GM12878 (cell line): Measurements from ENCODE around the gene TPRN. TPM values are rescaled to one million over a fixed set of nuclear protein-coding genes. Genes with fewer than 3 reads are reported as not detected.

Source experiments
- ATAC-seq: fragments of 200-7000 bp; cut with Tn5 transposase; 3 replicates; pipeline ENCODE4 v1.9.1; 2020; ENCODE audit warnings: mild to moderate bottlenecking, moderate library complexity
- BruUV-seq: library from RNA; stranded (reverse); fragments of 400-500 nt; replicated peaks from 2 replicates; lab custom pipeline; 2021; lab: Mats Ljungman, UMichigan
- CTCF ChIA-PET: fragments of 300-600 bp; sonication (Branson Sonifier 250); formaldehyde crosslinking; extraction: SDS; loops from one replicate; lab custom pipeline; 2021; ENCODE audit warnings: inconsistent platforms; lab: Yijun Ruan, JAX
- POLR2A ChIA-PET: fragments of 350-600 bp; formaldehyde crosslinking; extraction: SDS; loops from one replicate; lab custom pipeline; 2021; ENCODE audit warnings: inconsistent platforms; lab: Charles Lee
- RAD21 ChIA-PET: fragments of 300-600 bp; sonication (Branson Sonifier 250); formaldehyde crosslinking; loops from one replicate; lab custom pipeline; 2023; ENCODE audit warnings: antibody characterized with exemption; ENCODE audit not compliant: unreplicated experiment; lab: Charles Lee
- SMC1A ChIA-PET: fragments of 300-600 bp; sonication (Branson Sonifier 250); formaldehyde crosslinking; loops from one replicate; lab custom pipeline; 2023; ENCODE audit not compliant: unreplicated experiment, uncharacterized antibody; lab: Charles Lee
- DNase-seq: peaks from one replicate; pipeline ENCODE4 v3.0.0-alpha.2; 2011; ENCODE audit warnings: low read depth, low spot score
- FAIRE-seq: peaks from 3 replicates; lab custom pipeline; 2011; peaks lifted over from hg19 to GRCh38; lab: Jason Lieb, UNC
- H2AFZ ChIP-seq: 2 replicates; pipeline ENCODE4 v1.6.0; 2011; ENCODE audit warnings: low read depth, low read length, control low read depth; ENCODE audit not compliant: control insufficient read depth
- H3K27ac ChIP-seq: 2 replicates; pipeline ENCODE4 v1.5.1; 2011; ENCODE audit warnings: control low read depth; ENCODE audit not compliant: control insufficient read depth, insufficient read depth
- H3K27me3 ChIP-seq, 2 experiments: replicated peaks in 1 of 2; 2 replicates each; pipeline versions ENCODE4 v1.6.0 to v1.6.1; 2011; ENCODE audit warnings: low read length in 1 of 2; ENCODE audit not compliant: control insufficient read depth in 2 of 2, insufficient read depth in 2 of 2
- H3K36me3 ChIP-seq, 2 experiments: 2 replicates each; pipeline ENCODE4 v1.5.1; 2011; ENCODE audit warnings: low read length in 1 of 2; ENCODE audit not compliant: control insufficient read depth in 2 of 2, insufficient read depth in 2 of 2
- H3K4me1 ChIP-seq: 2 replicates; pipeline ENCODE4 v1.6.1; 2011; ENCODE audit warnings: mild to moderate bottlenecking, low read length, moderate library complexity, mixed read lengths; ENCODE audit not compliant: control insufficient read depth, insufficient read depth
- H3K4me2 ChIP-seq: 2 replicates; pipeline ENCODE4 v1.6.0; 2011; ENCODE audit warnings: control low read depth; ENCODE audit not compliant: control insufficient read depth, insufficient read depth
- H3K4me3 ChIP-seq: fragments of 200-600 bp; sonication (generic); 2 replicates; pipeline ENCODE4 v1.5.1; 2016
- H3K79me2 ChIP-seq: 2 replicates; pipeline ENCODE4 v1.6.0; 2011; ENCODE audit warnings: low read length; ENCODE audit not compliant: control insufficient read depth, insufficient read depth
- H3K9ac ChIP-seq: 2 replicates; pipeline ENCODE4 v1.8.0; 2011; ENCODE audit warnings: low read length, control low read depth, mixed read lengths; ENCODE audit not compliant: control insufficient read depth, insufficient read depth
- H3K9me3 ChIP-seq: replicated peaks from 3 replicates; pipeline ENCODE4 v1.5.1; 2011; ENCODE audit warnings: mild to moderate bottlenecking, low read length; ENCODE audit not compliant: control insufficient read depth, insufficient read depth
- H4K20me1 ChIP-seq: 2 replicates; pipeline ENCODE4 v1.6.0; 2011; ENCODE audit not compliant: control insufficient read depth, insufficient read depth
- BHLHE40 ChIP-seq, 2 experiments: fragments of 450-650 bp in 1 of 2; IDR thresholded peaks; 2 replicates each; pipeline ENCODE4 v1.6.1; 2011 to 2017; ENCODE audit warnings: low read depth in 2 of 2, borderline replicate concordance in 1 of 2, improper control_type of control experiment in 1 of 2, low read length in 1 of 2, mild to moderate bottlenecking in 1 of 2
- CREB1 ChIP-seq: IDR thresholded peaks from 2 replicates; pipeline ENCODE4 v1.6.1; 2012; ENCODE audit warnings: low read depth, mild to moderate bottlenecking, inconsistent platforms
- POLR2A ChIP-seq: IDR thresholded peaks from 2 replicates; pipeline ENCODE4 v1.6.1; 2011; ENCODE audit warnings: low read depth, mild to moderate bottlenecking, low read length
- SMC3 ChIP-seq: IDR thresholded peaks from 2 replicates; pipeline ENCODE4 v1.6.1; 2011; ENCODE audit warnings: low read length, improper control_type of control experiment, borderline replicate concordance
- WGBS: methylation state at CpG from one replicate; pipeline ENCODE4 v1.1.6; 2016; ENCODE audit warnings: low lambda C conversion rate; ENCODE audit not compliant: insufficient replicate concordance, insufficient coverage; ENCODE audit errors: missing lambda C conversion rate; 5-methylcytosine and 5-hydroxymethylcytosine counted together
- in situ Hi-C: fragments of 300-500 bp; cut with MboI; formaldehyde crosslinking; loops from 9 replicates; pipeline ENCODE4 v1.14.3; 2018; ENCODE audit warnings: mixed read lengths
- intact Hi-C: fragments of 100-400 bp; cut with micrococcal nuclease; formaldehyde crosslinking; loops from one replicate; pipeline ENCODE4 v1.14.2; 2022; ENCODE audit not compliant: unreplicated experiment
- polyA plus RNA-seq, 11 experiments: library from polyadenylated mRNA; depleted of rRNA in 4 of 11; unstranded in 6 of 11; stranded (reverse) in 5 of 11; fragments of >200 nt; fragmentation: Nextera tagmentation in 4 of 11; fragmentation: Illumina TruSeq in 1 of 11; extraction: Ambion mirVana in 4 of 11; extraction: Trizol in 1 of 11; gene quantifications; 1 replicate in 1 of 11; 2 replicates in 10 of 11; pipeline versions ENCODE4 v1.2.1 to v1.2.3, GENCODE V29; 2011 to 2016; ENCODE audit warnings: inconsistent platforms in 2 of 11, missing spikeins in 2 of 11, low read depth in 1 of 11
- total RNA-seq, 4 experiments: library from RNA; depleted of rRNA in 3 of 4; stranded (reverse); fragments of >200 nt in 3 of 4; fragmentation: Illumina TruSeq in 1 of 4; extraction: Trizol in 1 of 4; gene quantifications; 2 replicates each; pipeline versions ENCODE4 v1.2.1 to v1.2.3, GENCODE V29; 2013 to 2021
- TF ChIP-seq, protein P1 (sequence below): IDR thresholded peaks from 2 replicates; pipeline ENCODE4 v1.6.1; 2011; ENCODE audit warnings: borderline replicate concordance, low read depth, mild to moderate bottlenecking, moderate library complexity, mixed read lengths, low read length; ENCODE audit not compliant: insufficient read depth; ENCODE audit errors: extremely low read length
- TF ChIP-seq, protein P2 (sequence below), 3 experiments: IDR thresholded peaks in 2 of 3; conservative IDR thresholded peaks in 1 of 3; 2 replicates each; pipeline ENCODE4 v1.5.1; 2011; ENCODE audit warnings: low read depth in 3 of 3, low read length in 3 of 3, mild to moderate bottlenecking in 3 of 3, control low read depth in 2 of 3, moderate library complexity in 2 of 3, inconsistent platforms in 1 of 3, mixed read lengths in 1 of 3; ENCODE audit not compliant: control insufficient read depth in 2 of 3, insufficient read depth in 1 of 3; ENCODE audit errors: extremely low read depth in 1 of 3

The TPRN gene
- total and polyA plus RNA-seq, 10 of the 15 experiments (the other 5 are each of a cell fraction or from before 2014, with no cell fraction given), result 0.18 to 19.5 (median 3.1) TPM

DNA sequence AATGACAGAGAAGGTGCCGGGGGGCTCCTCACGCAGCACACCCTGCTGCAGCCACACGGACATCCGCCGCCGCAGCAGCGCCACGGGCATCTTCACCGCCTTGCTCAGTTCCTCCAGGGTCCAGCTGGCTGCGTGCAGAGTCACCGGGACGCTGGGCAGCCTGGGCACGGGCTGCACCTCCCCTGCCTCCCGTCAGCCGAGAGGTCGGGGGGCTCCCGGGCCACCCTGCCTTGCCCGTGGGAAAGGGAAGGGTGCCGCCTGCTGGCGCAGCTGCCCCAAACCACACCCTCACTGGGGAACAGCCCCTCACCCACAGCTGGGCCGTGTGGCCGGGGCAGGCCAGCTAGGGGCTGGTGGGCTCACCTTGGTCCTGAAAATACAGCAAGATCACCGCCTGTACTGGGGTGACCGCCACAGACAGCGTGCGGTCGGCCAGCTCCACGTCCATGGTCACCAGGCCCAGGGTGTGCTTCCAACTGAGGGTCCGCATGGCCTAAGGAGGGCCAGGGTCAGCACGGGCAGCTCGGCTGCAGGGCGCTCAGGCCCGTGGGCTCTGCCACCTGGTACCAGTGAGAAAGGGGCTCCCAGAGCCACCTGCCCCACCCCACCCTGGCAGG is 25.1 kb downstream of the TPRN start:
- no peaks in the 10 kb centered on the region for H3K9me3 ChIP-seq
- H3K27ac ChIP-seq, result no peak overlapping the region
- no peaks in the 10 kb centered on the region; a peak in 1 of 4 replicates for H3K27me3 ChIP-seq
- peak; percentile 50 for ATAC-seq
- no TSS peak for BruUV-seq
- DNase-seq, result no peak
- H3K4me1 ChIP-seq, result no peaks in the 10 kb centered on the region
- in situ Hi-C loops, result no loop called here
- H3K36me3 ChIP-seq, result peaks cover 0 to 5% of the 10 kb centered on the region in 2 experiments; a peak in 2 of 4 replicates
- ChIA-PET CTCF (interaction anchor here (0.8 to 2.4 kb wide), 6 partner anchors 23 to 80 kb away, joined by 3 to 13 read pairs (median 4); partner anchors contain the start of gene RNF224), POLR2A (interaction anchor here (1.2 to 2.1 kb wide), 2 partner anchors 19 to 25 kb away, joined by 3 to 9 read pairs; no protein-coding TSS in a partner anchor), SMC1A (no interaction called here), RAD21 (no interaction called here)
- H3K9ac ChIP-seq, result no peak overlapping the region
- no peaks in the 10 kb centered on the region for H4K20me1 ChIP-seq
- TF ChIP-seq SMC3 (peak; percentile 25; the same call in 1 of the 2 replicates), BHLHE40 (IDR thresholded peaks at IDR 0.05; ENCODE audit: borderline replicate concordance in 1 of 2, low read depth in 2 of 2, low read length in 1 of 2) (peak in 1 of 2 experiments; percentile 37; a peak in 1 of 4 replicates), POLR2A (peak; percentile 31; the same call in 1 of the 2 replicates), CREB1 (no peak)
- TF ChIP-seq, protein P1, sequence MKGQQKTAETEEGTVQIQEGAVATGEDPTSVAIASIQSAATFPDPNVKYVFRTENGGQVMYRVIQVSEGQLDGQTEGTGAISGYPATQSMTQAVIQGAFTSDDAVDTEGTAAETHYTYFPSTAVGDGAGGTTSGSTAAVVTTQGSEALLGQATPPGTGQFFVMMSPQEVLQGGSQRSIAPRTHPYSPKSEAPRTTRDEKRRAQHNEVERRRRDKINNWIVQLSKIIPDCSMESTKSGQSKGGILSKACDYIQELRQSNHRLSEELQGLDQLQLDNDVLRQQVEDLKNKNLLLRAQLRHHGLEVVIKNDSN, result no peak
- TF ChIP-seq, protein P2, sequence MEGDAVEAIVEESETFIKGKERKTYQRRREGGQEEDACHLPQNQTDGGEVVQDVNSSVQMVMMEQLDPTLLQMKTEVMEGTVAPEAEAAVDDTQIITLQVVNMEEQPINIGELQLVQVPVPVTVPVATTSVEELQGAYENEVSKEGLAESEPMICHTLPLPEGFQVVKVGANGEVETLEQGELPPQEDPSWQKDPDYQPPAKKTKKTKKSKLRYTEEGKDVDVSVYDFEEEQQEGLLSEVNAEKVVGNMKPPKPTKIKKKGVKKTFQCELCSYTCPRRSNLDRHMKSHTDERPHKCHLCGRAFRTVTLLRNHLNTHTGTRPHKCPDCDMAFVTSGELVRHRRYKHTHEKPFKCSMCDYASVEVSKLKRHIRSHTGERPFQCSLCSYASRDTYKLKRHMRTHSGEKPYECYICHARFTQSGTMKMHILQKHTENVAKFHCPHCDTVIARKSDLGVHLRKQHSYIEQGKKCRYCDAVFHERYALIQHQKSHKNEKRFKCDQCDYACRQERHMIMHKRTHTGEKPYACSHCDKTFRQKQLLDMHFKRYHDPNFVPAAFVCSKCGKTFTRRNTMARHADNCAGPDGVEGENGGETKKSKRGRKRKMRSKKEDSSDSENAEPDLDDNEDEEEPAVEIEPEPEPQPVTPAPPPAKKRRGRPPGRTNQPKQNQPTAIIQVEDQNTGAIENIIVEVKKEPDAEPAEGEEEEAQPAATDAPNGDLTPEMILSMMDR (IDR thresholded peaks at IDR 0.05 in 2 of 3, conservative IDR thresholded peaks at IDR 0.05 in 1 of 3; ENCODE audit: control insufficient read depth in 2 of 3, extremely low read depth in 1 of 3, insufficient read depth in 1 of 3, low read depth in 3 of 3, low read length in 3 of 3), result peak in 2 of 3 experiments; percentile 35 to 55; a peak in 4 of 6 replicates
- no peak overlapping the region for H2AFZ ChIP-seq
- H3K4me2 ChIP-seq, result no peak overlapping the region
- FAIRE-seq, result no peak
- no peak overlapping the region for H3K4me3 ChIP-seq
- intact Hi-C loops, result no loop called here
- no peaks in the 10 kb centered on the region for H3K79me2 ChIP-seq
- 60% methylated on average over 33 of the region's 33 CpGs for WGBS
